ENCODE measurements around the gene PLPPR4.

DNA sequence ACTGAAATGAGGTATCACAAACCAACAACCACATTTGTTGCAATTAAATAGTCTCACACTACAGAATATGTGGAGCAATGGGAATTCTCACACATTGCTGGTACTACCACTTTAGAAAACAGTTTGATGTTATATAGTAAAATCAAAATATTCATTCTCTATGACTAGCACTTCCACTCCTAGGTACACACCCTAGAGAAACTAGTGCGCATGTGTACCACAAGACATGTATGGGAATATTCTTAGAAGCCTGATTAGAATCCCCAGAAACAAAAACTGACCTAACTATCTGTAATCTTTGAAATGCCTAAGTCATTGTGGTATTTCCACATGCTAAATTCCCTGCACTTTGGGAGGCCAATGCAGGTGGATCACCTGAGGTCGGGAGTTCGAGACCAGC lies 18.1 kb upstream of the PLPPR4 start:
- no peak for TF ChIP-seq NFRKB (IDR thresholded peaks at IDR 0.05)
- TF ChIP-seq BHLHE40 (IDR thresholded peaks at IDR 0.05; ENCODE audit: borderline replicate concordance), result no peak
- TF ChIP-seq FOXM1 (IDR thresholded peaks at IDR 0.05; ENCODE audit: borderline replicate concordance), result no peak

Measured in HEK293T (cell line).